Caki2 (cell line): ENCODE data around the gene ZFPL1. TPM values are rescaled to one million over a fixed set of nuclear protein-coding genes. Genes with fewer than 3 reads are reported as not detected.

Experiments
- DNase-seq: peaks from one replicate; pipeline ENCODE4 v3.0.0-alpha.2; 2015; ENCODE audit warnings: low read depth
- in situ Hi-C: cut with HindIII; loops from 2 replicates; pipeline ENCODE4 v1.10.0; 2016; ENCODE audit warnings: low sequenced_read_pairs, low pct_unique_long_range_greater_than_20kb, mixed read lengths
- total RNA-seq: library from RNA; depleted of rRNA; stranded (reverse); fragments of >200 nt; shearing (Covaris generic); gene quantifications from 2 replicates; pipeline ENCODE4 v1.2.3, GENCODE V29; 2014; ENCODE audit warnings: low replicate concordance

The ZFPL1 gene
- total RNA-seq, 1 experiment from 2014 or later = 78.3 TPM

DNA sequence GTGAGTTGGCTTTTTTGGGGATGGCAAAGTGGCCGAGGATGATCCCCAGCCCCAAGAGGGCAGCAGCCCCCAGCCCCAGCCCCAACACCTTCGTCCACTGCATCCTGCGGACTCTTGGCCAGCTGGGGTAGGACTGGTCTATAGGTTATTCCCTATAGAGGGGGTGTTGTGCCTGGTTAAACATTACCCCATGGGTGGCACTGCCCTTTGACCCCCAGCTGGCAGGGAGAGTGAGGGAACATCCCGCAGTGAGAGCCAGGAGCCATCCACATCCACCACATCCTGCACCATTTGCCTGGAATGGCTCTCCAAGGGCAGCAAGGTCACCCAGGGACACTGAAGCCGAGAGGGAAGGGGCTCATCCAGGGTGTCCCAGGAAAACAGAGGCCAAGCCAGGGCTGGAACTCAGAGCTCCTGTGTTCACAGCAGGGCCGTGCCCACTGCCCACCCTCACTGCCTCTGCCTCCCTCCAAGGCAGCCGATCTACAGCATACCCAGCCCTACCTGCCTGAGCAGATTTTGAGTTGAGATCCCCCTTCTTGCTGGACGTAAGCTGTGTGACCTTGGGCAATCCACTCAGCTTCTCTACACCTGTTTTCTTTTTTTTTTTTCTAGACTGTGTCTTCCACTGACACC lies 25.5 kb upstream of the ZFPL1 start, which contains the start of gene NAALADL1:
NAALADL1 (minus strand) TSS at position 135 of the 636 bp plus-strand sequence; CDS start at position 103, 32 bp downstream.
- in situ Hi-C loops = no loop called here
- no peak for DNase-seq

DNA sequence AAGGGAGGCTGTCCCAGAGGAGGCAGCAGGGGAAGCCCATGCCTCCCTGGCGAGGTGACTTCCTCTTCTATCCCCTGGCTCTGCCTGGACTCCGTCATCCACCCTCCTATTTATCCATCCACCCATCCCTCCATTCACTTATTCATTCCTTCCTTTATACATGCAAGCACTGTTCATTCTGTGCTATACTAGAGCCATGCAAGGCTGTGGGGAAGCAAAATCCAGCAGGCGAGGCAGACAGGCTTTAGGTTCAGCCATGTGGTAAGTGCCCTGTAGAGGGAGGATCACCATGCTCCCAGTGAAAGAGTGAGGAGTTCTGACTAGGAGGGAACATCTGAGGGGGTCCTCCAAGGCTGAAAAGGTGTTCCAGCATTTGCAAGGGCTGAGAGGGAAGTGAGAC lies 24.5 kb upstream of the ZFPL1 start:
- in situ Hi-C loops = no loop called here

DNA sequence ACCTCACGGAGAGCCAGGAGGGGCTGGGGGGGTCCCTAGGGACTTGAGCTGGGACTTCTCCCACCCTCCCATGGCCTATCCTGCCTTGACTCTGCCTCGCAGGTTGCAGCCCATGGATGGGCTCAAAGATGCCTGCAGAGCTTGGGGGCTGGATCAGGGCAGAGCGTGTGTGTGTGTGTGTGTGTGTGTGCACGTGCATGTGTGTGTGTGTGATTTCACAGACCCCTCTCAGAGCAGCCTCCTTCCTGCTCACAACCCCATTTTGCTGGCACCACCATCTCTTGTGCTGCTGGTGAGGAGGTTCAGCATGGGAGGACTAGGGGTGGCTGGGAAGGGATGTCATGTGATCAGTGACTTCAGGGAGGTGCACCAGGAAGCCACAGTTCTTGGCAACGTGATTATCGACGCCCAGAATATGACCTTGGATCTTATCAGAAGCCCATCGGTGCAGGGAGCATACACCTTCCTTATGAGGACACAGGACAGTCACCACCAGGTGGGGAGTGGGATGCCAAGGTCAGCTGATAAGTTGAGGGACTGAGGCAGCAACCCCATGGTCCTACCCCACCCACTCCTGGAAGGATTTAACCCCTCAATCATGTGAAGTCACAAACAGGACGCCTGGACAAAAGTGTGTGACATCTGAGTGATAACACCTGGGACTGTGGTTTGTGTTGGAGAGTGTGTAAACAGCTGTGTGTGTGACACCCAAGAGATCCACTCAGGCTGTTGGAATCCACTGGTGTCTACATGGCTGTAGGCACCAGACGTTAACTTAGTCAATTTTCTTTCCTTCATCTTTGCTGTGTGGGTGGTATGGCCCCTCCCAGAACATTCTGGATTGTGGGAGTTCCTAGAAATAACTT lies 23.8 kb upstream of the ZFPL1 start:
- DNase-seq = no peak
- in situ Hi-C loops = no loop called here

More for the DNA sequence above, 24.5 kb upstream of the ZFPL1 start:
- DNase-seq = no peak

DNA sequence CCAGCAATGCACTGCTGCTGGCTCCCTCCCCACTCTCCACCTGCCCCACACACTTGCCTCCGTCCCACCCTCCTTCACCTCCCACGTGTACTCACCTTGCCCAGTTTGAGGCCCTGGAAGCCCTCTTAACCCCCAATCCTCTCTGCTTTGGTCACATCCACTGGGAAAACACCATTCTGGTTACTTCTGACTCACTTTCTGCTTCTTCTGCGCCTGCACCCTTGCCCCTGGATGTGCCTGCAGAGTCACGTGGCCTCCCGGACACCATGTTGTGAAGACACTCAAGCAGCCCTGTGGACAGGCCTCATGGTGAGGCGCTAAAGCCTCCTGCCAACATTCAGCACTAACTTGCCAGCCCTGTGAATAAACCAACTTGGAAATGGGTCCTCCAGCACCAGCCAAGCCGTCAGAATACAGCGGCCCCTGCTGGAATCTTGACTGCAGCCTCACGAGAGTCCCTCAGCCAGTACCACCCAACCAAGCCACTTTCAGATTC lies 23.1 kb upstream of the ZFPL1 start:
- no peak for DNase-seq
- in situ Hi-C loops = no loop called here

DNA sequence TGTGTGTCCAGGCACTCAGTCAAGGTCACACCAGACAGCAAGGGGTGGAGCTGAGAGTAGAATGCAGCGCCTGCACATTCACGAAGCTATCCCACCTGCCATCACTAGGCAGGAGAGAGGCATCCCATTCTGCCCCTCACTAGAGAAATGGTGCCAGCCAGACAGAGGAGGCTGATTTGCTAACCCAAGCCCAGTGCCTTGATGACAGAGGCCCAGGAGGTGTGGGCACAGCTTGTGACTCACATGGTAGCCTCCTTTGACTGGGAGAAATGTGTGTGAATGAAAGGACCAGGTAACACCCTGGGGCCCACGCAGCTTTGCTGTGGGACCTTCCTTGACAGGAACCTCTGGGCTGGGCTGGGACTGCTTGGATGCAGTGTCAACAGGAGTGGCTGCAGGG lies 20.5 kb upstream of the ZFPL1 start:
- in situ Hi-C loops = no loop called here

DNA sequence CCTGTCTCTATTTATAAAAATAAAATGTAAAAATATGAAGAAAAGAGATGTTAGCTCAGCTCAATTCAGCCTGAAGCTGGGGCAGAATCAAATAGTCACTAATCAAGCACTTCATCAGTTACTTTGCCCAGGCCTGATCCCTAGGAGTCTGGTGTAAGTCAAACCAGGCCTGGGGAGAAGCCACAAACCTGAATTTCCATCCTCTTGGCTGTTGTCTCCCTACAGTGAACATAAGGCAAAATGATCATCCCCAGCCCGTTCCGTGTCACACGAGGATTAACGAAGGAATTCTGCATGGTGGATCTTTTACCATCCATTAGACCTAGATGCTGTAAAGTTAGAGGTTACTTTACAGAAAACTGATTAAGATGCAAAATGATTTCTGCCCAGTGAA lies 19.2 kb upstream of the ZFPL1 start:
- no peak for DNase-seq
- in situ Hi-C loops = no loop called here

More for the DNA sequence above, 20.5 kb upstream of the ZFPL1 start:
- DNase-seq = no peak

DNA sequence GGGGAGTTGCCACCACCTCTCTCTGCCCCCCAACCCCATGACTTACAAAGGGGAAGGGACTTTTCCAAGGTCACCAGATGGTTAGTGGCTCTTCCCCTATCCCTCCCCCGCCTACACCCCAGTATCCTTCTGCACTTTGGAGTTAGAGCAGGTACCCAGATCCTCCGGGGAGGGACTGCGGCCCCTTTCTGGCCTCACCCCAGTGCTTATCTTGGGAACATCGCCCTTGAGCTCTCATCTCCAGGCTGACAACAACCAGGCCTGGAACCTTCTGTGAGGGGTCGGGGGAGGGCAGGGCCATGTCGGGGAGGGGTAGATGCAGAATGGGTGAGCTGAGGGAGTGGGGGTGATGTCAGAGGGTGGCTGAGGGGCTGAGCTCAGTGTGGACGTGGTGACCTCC lies 18.2 kb upstream of the ZFPL1 start:
- in situ Hi-C loops = no loop called here
- DNase-seq = no peak

DNA sequence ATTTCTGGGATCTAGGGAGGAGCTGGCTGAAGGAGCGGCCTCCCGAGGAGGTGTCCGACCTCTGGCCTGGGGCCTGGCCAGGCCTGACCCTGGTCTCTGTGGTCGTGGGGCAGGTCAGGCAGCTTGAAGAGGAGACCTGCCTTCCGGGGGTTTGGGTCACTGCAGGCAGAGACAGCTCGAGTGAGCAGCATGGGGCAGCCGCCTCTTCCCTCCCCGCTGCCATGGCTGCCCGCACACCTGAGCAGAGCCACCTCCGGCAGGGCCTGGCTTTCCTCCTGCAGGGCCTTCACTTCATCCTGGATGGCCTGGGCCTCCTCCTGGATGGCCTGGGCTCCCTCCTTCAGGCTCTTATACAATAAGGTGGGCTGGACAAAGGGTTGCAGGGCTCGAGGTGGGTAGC lies 17.7 kb upstream of the ZFPL1 start:
- in situ Hi-C loops = no loop called here
- no peak for DNase-seq

DNA sequence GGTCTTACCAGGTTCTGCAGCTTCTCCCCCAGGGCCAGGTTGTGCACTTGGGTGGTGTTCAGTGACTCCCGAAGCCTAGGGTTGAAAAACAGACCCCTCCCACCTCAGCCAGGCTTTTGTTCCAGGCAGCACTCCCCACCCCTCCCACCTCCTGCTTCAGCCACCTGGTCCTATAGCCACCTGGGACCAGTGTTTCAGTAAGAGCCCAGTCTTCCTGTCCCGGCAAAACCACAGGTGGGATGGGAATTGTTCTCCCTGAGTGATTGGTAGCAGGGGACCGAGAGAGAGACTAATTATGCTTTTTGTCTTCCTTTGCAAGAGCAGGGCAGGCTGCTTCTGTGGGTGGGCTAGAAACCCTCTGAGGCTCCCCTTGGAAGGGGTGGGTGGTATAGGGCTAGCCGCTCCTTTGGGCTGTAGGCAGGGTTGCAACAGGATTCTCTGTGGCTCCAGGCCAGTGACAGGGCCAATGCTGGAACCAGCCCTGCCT lies 17.2 kb upstream of the ZFPL1 start:
- no peak for DNase-seq
- in situ Hi-C loops = no loop called here

DNA sequence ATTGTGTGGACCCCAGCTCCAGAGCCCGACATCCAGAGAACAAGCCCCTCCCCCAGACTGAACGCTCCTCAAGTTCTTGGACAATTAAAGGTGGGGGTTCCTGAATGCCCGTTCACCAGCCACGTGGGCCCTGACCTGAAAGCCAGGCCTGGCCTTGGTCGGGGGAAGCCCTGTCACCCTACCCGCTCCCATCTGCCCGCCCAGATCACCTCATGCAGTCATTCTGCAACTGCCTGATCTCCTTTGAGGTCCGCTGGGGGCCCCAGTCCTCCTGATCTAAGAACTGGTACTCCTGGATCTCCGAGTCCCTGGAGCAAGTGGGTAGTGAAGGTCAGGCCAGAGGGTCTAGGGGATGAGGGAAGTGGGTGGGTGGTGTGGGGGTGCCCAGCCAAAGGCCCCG lies 16.6 kb upstream of the ZFPL1 start:
- in situ Hi-C loops = no loop called here
- DNase-seq = no peak

DNA sequence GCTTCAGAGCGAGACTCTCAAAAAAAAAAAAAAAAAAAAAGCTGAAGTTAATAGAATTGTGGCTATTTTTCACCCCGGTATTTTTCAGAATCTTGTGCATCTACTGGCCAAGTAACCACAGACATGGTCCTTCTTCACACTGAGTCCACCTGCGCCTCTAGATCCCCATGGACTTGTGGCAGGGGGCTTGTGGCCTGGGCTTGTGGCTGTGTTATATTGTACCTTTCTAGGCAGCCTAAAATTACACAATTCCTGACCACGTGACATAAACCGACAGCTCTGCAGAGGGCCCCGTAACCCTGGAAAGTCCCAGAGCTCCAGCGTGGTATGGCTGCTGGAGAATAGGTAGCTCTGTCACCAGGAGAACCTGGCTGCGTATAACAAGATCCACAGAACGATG lies 14.8 kb upstream of the ZFPL1 start:
- no peak for DNase-seq
- in situ Hi-C loops = no loop called here

DNA sequence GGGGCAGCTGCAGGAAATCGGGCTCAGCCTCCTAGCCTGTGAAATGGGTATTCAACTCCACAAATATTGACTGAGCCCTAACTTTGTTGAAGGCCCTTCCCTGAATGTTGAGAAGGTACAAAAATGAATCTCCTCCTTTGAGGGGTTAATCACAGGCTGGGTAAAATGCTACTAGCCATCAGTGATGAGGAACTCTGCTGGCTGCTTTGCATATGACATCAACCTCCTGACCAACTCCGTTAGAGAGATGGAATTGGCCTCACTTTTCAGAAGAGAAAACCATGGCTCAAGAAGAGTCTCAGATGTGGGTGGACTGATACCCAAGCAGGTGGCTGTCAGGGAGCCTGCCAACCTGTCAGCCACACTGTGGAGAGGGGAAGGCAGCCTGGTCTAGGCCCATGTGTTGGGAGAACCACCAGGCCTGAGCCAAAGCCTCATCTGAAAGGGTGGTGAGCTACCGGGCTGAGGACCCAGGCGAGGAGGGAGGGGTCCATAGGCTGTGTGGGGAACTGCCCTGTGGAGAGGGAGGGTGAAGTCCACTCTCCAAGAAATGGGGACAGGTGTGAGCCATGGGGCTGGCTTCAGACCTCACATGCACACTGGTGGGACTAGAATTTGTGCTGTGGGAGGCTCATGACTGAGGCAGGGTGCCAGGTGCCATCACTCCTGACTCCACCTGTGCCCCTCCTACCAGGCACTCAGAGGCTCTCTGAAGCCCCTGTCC lies 12.0 kb upstream of the ZFPL1 start:
- no peak for DNase-seq
- in situ Hi-C loops = no loop called here

DNA sequence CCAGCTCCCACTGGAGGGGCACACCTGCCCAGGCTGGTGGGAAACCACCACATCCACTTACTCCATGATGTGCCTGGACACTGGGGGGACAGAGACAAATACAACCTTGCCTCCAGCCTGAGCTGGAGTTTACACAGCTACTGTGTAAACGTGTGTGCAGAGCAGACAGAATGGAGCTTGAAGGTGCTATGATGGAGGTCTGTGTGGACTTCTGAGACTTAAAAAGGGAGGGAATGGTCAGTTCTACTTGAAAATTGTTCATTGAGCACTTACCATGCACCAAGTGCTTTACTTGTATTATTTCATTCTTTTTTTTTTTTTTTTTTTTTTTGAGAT lies 11.4 kb upstream of the ZFPL1 start:
- in situ Hi-C loops = no loop called here
- no peak for DNase-seq

DNA sequence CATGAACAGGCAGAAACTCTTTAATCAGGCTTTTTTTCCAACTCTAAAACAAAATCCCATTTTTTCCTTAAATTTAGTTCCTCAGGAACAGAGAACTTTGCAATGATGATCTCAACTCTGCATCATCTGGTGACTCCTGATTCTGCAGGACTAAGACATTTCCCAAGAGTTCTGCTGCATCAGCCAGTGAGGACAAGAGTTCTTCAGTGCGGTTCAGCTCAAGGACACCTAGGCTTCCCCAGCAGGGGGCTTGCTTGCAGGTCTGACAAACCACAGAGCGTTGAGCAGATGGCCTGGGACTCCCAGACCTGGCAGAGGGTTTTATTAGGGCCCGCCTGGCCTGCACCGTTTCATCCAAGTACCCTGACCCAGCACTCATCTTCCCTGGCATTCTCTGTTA lies 6.6 kb upstream of the ZFPL1 start:
- in situ Hi-C loops = no loop called here
- DNase-seq = no peak

DNA sequence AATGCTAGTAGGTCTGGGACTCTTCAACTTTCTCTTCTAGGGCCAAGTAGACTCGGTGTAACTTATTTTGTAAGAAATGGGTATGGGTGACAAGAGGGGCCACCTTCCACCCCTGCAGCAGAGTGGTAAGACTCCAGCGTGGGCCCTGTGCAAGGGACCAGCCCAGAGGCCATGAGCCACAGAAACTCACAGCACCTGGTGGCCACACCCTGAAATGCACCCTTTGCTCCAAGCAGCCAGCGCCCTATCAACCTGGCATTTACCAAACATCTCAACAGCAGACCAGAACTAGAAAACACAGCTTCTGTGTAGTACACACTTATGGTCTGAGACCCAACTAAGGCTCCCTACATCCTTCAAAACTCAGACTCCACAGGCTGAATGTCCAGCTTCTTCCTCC lies 5.9 kb upstream of the ZFPL1 start:
- DNase-seq = peak; percentile 17
- in situ Hi-C loops = no loop called here

DNA sequence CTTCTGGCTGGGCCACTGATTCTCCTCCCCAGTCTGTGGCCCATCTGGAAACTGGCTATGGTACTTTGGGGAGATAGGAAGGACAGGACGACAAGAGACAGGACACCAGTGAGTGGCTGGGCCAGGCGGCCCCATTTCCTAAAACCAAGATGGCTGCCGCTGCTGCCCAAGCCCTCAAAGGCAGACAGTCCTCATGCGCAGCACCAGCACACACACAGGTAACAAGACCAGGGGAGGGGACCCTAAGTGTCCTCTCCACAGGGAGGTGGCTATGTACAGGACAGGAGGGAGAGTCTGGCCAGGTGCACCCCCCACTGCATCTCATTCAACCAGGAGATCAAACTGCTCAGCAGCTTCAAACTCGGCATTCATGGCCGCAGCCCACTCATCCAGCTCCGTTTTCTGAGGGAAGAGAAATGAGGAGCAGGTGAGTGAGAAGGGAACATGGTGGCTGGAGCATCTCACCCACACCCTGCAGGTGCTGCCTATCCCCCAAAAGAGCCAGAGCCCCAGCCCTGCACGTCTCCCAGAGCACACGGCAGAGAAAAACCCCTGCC lies 5.2 kb upstream of the ZFPL1 start:
- in situ Hi-C loops = no loop called here
- DNase-seq = no peak

DNA sequence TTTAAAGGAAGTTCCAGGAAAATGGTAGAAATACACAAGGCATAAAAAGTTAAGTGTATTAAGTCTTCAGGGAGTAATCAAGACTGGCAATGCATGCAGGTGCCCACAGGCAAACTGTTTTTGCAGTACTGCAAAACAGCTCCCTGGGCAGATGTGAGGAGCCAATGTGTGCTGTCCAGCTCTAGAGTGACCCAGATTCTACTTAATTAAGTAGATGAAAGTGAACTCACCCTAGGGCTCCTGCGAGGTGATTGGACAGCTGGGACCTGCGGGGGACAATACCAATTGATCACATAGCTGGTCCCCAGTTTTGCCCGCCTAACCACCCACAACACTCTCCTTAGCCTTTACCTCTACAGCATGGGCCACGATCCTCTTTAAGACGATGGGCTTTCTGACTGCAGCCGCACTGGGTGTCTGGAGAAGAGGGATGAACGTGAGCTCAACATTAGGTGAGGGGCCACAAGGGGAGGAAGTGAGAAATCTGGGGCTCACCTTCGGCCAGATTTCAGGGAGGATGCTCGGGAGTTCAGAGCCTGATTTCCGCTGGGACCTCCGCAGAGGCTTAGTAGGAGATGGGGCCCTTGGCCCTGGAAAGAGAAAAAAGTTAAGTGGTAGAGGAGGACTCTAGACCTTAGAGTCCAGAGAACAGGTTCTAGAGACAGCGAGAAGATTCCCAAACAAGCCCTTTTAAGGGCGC lies 738 bp upstream of the ZFPL1 start:
- in situ Hi-C loops = no loop called here
- no peak for DNase-seq
